NCI-H345 (cell line): Measurements from ENCODE around the gene ARMC7.

Experiments
- DNase-seq: peaks from one replicate; lab custom pipeline; 2025; lab: John Stamatoyannopoulos, UW

The ARMC7 gene

DNA sequence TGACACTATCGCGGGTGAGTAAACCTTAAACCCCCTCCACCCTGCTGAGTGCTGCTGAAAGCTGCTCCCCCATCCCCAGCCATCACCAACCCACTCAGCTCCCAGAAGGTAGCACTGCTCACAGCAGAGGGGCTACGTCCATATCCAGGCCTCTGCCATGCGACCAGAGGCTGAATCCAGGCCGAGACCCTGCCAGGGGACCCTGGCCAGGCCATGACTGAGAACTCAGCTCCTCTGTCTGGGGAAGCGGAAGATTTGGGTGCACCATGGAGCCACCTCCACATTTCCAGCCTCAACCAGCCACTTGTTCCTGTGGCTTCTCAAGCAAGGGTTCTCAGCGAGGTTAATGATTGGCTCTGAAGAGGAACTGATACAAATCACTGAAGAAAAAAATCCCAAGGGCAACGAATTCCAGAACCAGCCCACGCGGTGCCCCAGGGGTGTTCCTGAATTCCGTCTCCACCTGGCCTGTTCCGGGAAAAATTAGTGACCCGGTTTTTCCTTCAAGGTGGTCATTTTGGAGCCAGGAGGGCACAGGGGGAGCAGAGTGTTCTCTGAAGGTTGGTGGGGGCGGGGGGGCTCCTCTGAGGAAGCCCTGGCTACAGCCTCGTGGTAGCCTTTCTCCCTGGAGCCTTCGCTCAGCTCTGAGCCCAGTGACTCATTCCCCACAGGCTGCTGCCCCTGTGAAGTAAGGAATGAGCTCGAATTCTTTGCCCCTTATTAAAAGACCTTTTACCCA is 31.3 kb upstream of the ARMC7 start:
- no peak for DNase-seq

DNA sequence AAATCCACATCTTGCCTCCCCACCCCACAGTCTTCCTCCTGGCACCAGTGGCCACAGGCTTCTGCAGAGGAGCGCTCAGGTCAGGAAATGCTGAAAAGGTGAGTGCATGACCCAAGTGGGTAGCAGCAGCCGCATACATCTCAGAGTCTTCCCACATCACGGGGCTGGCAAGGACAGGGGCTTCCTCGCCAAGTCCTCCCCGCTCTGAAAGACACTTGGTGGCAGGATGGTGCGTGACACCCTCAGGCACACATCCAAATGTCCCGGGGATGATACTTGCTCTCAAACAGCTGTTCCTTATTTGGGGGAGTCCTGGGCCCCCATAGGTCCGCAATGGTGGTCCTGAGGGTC is 30.8 kb upstream of the ARMC7 start:
- DNase-seq, result no peak

DNA sequence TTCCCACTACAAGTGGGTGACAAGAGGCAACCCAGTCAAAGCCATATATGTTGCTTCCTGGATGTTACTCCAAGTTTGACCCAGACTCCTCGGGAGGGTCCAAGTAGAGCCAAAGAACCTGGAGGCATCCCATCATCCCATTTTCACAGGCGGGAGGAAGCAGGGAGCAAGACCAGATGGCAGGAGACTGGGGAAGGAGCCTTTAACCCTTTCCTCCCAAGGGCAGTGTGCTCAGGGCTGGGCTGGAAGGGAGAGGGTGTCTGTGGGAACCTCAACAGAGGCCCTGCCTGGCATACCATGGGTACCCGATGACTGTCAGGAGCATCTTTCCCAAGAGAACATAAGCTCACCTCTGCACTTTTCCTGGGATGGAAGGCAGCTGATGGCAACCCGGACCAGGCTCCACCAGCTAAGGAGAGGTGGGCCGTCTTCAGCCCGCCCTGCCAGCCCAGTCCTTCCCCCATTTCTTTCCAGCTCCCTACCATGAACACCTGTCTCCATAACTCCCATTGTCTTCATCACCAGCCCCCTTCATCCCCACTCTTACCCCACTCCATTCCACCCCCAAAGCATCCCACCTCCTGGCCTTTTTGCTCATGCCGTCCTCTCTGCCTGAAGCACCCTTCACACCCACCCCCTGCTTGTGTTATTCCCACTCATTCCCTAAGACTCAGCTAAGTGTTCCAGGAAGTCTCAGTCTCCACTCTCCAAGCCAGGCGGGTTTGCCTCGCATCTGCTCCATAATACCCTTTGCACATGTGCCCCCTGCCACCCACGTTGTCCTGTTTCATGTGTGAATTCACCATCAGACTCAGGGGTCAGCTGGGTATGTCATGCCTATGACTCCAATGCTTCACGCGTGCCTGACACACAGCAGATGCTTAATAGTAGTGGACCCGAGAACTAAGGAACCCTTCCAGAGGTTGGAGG is 27.9 kb upstream of the ARMC7 start:
- no peak for DNase-seq

DNA sequence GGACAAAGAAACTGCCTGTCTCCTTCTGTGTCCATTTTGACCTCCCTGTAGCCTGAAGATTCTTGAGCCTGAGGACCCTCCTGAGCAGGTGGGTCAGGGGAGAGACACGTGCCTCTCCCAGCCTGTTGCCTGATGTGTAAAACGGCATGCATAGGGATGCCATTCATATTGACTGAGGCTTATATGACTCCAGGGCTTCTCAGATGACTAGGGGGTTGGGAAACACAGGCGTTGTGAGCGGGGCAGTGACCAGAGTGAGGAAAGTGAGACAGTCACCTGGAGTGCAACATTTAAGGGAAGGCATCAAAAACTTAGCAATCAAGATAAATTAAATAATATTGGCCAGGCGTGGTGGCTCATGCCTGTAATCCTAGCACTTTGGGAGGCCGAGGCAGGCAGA is 27.1 kb upstream of the ARMC7 start:
- DNase-seq, result no peak

DNA sequence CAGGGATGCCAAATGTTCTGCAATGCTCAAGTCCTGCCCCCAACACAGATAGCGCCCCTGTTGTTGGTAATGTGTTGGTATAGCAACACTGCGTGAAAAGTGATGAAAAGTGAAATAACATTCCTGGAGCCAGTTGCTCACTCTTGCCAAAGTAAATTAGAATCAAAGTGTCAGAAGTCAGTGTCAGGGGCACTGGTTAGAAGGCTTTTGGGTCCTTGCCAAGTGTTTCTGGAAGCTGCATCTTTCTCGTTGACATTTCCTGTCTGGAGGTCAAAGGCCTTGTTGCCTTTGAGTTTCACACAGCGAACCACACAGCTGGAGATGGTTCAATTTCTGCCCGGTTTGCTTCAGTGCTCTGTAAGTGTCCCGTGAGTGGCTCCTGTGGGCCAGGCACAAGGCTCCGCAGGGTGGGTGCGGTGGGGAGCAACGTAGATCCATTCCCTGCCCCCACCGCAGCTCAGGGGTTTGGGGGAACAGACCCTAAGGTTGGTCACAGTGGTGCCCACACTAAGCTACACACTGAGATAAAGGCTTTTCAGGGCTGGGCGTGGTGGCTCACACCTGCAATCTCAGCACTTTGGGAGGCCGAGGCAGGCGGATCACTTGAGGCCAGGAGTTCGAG is 25.6 kb upstream of the ARMC7 start:
- DNase-seq, result no peak

DNA sequence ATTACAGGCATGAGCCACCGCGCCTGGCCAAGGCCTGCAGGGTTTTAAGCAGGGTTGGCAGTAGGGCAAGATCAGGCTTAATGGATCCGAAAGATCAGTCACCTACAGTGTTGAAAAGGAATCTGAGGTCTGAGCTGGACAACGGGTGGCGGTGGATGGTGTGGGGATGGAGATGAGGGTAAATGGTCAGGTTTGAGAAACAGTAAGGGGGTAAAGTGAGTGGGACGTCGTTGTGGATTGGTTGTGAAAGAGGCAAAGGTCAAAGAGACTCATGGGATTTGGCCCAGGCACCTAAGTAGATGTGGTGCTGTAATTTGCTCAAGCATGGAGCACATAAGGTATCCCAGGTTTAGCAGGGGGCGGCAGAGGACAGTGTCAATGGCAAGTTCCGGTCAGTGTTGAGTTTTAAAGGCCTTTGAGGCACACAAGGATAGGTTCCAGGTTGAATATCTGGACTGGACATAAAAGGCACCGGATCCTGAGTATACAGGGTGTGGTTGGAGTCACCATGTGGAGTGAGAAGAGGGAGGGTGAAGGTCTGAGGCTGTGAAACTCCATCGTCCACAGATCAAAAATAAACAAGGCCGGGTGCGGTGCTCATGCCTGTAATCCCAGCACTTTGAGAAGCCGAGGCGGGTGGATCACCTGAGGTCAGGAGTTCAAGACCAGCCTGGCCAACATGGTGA is 23.1 kb upstream of the ARMC7 start:
- DNase-seq, result no peak

DNA sequence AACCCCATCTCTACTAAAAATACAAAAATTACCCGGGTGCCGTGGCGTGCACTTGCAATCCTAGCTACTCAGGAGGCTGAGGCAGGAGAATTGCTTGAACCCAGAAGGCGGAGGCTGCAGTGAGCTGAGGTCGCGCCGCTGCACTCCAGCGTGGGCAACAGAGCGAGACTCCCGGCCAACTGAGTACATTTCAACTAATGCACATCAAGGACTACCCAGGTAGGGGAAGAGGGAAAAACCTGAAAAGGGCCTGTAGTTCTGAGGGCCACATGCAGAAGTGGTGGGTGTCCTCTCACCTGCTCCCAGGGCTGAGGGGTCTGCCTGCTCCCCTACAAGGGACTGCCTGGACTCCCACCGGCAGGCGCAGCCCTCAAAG is 22.6 kb upstream of the ARMC7 start:
- no peak for DNase-seq

DNA sequence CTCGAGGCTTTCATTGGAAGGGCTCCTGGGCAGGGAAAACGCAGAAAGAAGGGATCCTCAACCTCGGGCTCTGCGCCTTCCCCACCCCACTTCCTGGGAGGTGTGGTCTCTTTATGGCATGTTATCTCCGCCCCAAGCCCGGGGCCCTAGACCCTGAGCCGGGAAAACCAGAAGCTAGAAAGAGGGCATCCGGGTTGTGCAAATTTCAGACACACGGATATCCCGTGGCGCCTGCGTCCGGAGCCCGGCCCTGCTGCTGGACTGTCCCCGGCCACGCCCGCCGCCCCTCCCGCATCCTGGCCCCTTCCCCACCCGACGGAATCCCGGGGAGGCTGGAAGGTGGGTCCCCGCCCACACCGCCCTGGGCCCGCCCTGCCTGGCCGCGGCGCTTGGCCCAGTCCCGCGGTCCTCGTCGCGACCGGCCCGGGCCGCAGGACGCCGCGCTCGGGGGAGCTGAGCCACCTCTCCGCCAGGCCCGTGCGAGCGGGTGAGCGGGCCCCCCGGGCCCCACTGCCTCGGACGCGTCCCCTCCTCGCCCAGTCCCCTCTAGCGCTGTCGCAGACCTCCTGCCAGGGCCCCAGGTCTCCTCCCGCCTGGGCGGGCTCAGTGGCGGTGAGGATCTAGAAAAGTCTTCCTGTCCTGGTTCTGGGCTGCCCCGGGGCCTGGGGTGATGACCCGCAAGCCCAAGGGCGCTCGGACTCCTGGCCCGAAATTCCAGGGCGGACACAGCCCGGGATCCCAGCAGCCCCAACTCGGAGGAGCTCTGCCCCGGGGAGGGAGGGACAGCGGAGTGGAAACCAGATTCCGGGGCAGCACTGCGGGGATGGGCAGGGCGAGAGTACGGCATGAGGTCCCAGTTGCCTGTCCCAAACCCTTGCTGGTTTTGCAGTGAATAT is 22.0 kb upstream of the ARMC7 start, which contains the start of gene SLC16A5:
TSS of gene SLC16A5 (plus strand) at position 397 of the 896 bp plus-strand sequence. CDS start 5,683 bp downstream, outside the sequence.
- DNase-seq, result no peak

DNA sequence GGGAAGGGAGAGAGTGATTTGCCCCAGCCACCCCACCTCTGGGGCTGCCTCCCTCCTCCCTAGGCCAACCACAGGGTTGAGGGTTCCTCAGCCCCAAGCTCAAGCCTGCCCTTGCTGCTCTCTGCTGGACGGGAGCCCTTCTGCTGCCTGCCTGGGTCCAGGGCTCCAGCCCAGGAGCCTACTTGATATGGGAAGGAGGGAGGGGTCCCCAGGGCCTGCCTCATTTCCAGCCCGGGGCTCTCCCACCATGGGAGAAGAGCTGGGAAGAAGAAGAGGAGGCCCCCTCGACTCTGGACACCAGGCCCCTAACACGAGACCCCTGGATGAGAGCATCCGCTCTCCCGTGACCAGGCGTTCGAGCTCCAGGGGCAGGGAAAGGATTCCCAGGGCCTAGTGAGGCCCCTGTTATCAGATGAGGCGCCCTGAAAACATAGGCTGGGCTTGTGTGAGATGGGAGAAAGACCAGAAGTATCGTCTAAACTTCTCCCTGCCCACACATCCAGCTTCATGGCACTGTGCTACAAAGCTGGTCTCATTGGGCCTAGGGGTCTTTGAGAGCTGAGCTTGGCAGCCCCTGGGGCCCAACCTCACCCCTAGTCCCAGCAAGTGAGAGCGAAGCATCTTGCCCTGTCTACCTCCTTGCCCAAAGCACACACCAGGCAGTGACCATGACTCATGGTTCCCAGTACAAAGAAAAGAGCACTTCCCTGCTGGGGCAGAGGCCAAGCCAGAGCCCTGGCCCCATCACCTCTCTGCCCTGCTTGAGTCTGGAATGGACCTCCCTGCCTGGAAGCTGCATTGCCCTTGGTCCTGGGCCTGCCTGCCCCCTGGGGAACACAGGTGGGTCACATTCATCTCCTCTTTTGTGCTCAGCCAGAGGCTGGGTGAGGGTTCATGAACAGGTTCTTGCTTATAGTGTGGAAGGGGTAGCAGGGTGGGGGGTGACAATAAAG is 21.0 kb upstream of the ARMC7 start:
- no peak for DNase-seq

DNA sequence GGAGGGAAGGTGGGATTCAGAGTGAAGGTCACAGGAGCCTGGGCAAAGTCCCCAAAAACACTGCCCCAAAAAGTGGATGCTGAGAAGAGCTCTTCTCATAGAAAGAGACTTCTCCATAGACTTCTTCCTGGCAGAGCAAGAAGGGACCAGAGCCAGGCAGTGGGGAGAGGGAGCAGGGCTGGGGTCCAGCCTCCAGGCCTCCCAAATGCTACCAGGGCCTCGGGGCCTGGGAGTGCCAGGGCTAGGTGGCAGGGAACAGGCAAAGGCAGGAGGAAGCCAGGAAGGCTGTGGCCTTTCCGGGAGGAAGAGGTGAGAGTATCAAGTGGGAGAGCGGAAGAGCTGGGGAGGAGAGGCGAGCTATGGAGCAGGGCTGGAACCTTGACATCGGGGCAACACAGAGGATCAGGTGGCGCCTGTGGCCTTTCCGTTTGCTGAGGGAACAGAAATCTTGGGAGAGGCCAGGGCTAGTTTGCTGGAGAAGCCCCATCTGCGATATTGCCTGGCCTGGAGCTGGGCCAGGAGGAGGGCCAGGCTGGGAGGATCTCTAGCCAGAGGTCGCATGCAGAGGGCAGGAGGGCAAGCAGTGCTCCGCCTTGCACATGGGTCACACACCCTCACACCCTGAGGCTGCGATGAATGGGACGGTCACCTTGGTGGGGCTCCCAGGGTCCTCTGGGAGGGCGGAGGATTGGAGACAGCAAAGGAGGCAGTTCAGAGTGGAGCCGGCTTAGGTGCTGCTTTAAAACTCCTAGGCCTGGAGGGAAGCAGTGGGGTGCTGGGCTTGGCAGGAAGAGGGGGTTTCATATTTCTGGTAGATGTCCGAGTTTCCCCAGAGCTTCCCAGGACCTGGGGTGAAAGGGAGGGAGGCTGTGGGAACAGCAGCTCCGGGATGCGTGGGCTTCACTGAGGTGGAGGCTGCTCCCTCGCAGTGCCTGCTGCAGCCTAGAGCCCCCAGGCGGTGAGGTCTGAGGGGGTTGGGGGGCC is 18.6 kb upstream of the ARMC7 start:
- no peak for DNase-seq

DNA sequence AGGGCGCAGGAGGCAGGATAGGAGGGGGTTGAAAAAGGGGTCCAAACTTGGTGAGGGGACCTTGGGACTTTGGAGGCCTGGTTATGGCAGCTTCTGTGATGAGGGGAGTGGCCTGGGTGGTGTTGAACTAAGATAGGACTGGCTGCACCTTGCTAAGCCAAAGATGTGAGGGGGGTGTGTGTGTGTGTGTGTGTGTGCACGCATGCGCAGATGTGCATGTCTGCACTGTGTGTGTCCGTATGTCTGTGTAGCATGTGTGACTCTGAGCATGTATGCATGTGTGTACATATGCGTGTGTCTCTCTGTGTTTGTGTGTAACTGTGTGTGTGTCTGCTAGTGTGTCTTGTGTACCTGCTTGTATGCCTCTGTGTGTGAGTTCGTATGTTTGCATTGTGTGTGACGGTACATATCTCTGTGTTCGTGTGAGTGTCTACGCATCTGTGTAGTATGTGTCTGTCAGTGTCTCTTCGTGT is 17.9 kb upstream of the ARMC7 start:
- no peak for DNase-seq

DNA sequence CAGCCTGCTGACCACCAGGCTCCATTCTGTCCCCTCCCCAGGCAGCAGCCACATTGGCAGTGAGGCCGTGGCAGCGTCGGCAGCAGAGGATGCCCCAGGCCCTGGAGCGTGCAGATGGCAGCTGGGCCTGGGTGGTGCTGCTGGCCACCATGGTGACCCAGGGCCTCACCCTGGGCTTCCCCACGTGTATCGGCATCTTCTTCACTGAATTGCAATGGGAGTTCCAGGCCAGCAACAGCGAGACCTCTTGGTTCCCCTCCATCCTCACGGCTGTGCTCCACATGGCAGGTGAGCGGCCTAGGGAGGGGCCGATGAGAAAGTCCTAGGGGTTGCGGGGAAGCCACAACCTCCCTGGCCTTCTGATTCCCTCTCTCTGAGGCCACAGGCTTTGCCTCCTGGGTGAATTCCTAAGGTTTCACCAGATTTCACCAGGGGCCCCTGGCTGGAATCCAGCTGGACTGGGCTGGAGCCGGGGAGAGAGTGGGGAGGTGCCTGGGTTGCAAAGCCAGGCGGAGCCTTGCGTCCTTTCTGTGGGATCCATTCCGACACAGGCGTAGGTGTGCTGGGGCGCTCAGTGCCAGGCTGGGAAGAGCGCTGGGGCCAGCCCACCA is 16.1 kb upstream of the ARMC7 start:
- DNase-seq, result no peak

DNA sequence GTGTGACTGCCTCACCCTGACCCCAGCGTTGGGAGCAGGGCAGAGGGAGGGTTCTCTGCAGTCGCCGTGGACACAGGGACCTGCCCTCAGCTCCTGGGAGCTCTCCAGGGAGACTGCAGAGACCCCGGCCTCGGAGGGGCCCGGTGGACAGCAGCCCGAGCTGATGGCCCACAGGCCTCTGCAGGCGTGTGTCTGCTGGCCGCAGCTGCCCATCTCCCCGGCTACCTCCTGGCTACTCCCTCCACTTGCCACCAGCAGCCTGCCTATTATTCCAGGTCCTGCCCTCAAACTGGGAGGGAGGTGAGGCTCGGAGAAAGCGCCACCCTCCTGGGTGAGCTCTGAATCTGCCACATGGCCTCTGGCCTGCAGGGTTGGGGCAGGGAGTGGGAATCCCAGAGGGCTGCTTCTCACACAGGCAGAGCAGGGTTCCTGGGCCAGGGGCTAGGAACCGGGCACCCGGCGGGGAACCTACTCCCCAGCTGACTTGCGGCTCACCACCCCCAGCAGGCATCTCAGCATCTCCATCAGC is 14.8 kb upstream of the ARMC7 start:
- DNase-seq, result no peak

DNA sequence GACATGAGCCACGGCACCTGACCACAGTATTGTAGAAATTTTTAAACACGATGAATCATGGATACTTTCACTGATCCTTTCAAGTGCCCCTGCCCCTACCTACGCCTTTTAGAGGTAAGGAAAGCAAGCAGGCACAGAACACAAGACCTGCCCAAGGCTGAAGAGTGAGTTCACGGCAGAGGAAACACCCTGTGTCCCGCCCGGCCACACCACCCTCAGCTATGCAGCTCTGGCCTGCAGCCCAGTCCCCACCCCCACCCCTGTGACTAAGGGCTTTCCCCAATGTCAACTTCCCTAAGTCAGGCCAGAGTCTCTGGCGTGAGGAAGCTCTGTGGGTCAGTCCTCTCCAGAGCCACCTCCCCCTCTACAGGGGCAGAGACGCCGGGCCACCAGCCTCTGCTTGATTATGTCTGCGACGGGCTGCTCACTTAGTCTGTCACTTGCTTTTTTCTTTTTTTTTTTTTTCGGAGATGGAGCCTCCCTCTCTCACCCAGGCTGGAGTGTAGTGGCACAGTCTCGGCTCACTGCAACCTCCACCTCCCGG is 13.6 kb upstream of the ARMC7 start:
- DNase-seq, result no peak

DNA sequence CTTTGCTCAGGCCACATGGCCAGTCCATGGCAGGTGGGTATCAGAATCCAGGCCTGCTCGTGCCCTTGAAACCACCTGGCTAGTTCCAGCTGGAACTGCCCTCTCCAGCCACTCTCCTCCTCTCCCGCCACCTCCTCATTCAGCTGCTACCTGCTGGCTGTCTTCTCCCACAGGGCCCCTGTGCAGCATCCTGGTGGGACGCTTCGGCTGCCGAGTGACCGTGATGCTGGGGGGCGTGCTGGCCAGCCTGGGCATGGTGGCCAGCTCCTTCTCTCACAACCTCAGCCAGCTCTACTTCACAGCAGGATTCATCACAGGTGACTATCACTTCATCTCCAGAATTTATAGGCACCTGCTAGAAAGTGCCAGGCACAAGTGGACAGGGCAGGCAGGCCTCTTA is 11.9 kb upstream of the ARMC7 start:
- no peak for DNase-seq

DNA sequence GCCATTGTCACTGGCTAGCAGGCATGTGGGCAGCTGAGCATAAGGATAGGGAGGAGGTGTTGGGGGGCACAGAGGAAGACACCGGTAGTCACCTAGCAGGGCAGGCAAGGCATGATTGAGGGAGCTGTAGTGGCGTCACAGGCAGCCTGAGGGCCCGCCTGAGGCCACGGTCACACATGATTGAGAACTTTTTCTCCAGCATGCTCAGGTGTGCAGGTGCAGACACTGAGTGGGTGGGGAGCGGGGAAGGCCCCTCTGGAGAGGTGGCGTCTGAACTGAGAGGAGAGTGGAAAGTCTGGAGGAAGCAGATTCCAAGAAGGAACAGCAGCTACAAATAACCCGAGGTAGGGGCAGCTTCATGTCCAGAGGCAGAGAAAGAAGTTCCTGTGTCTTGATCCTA is 10.9 kb upstream of the ARMC7 start:
- no peak for DNase-seq

DNA sequence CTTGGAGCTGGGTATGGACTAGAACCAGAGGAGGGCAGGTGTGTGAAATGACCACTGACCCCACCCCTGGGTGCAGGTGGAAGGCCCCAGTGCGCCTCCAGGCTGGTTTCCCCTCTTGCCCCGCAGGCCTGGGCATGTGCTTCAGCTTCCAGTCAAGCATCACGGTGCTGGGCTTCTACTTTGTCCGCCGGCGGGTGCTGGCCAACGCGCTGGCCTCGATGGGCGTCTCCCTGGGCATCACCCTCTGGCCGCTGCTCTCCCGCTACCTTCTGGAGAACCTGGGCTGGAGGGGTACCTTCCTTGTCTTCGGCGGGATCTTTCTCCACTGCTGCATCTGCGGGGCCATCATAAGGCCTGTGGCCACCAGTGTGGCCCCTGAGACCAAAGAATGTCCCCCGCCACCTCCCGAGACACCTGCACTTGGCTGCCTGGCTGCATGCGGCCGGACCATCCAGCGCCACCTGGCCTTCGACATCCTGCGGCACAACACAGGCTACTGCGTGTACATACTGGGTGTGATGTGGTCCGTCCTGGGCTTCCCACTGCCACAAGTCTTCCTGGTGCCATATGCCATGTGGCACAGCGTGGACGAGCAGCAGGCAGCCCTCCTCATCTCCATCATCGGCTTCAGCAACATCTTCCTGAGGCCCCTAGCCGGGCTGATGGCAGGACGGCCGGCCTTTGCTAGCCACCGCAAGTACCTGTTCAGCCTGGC is 9.7 kb upstream of the ARMC7 start:
- DNase-seq, result no peak
